ENCODE data around the gene ATR.

The ATR gene

GRCh38 chr3:142492184-142492583 is 86.3 kb downstream of the ATR start:
- H3K27ac Mint-ChIP-seq = no peak overlapping the region
- no peak overlapping the region for H3K4me3 Mint-ChIP-seq
- H3K27me3 Mint-ChIP-seq (ENCODE audit: low read depth) = no peaks in the 10 kb centered on the region
- no peaks in the 10 kb centered on the region for H3K4me1 Mint-ChIP-seq
- H3K36me3 Mint-ChIP-seq (ENCODE audit: low read depth) = peaks cover 54% of the 10 kb centered on the region
- TF ChIP-seq CTCF (IDR thresholded peaks at IDR 0.05; ENCODE audit: unreplicated experiment in 3 of 3) = no peak
- H3K9me3 Mint-ChIP-seq = no peaks in the 10 kb centered on the region

- Mint-ChIP-seq H3K4me3 (no peak overlapping the region), H3K27ac (no peak overlapping the region), H3K4me1 (no peaks in the 10 kb centered on the region), H3K27me3 (ENCODE audit: low read depth) (no peaks in the 10 kb centered on the region), H3K9me3 (no peaks in the 10 kb centered on the region), H3K36me3 (ENCODE audit: low read depth) (peaks cover 57% of the 10 kb centered on the region)
- TF ChIP-seq CTCF (IDR thresholded peaks at IDR 0.05; ENCODE audit: unreplicated experiment in 3 of 3) = no peak
These were observed 88.8 kb downstream of the ATR start for GRCh38 chr3:142489572-142490323.

GRCh38 chr3:142484912-142485435 is 93.6 kb downstream of the ATR start:
- H3K4me1 Mint-ChIP-seq = no peaks in the 10 kb centered on the region
- H3K4me3 Mint-ChIP-seq = no peak overlapping the region
- TF ChIP-seq CTCF (IDR thresholded peaks at IDR 0.05; ENCODE audit: unreplicated experiment in 3 of 3) = no peak
- H3K36me3 Mint-ChIP-seq (ENCODE audit: low read depth) = peaks cover 80% of the 10 kb centered on the region
- no peak overlapping the region for H3K27ac Mint-ChIP-seq
- H3K27me3 Mint-ChIP-seq (ENCODE audit: low read depth) = no peaks in the 10 kb centered on the region
- H3K9me3 Mint-ChIP-seq = peaks cover 27% of the 10 kb centered on the region

- no peak overlapping the region for H3K4me3 Mint-ChIP-seq
- no peaks in the 10 kb centered on the region for H3K27me3 Mint-ChIP-seq (ENCODE audit: low read depth)
- no peak for TF ChIP-seq CTCF (IDR thresholded peaks at IDR 0.05; ENCODE audit: unreplicated experiment in 3 of 3)
- peaks cover 78% of the 10 kb centered on the region for H3K36me3 Mint-ChIP-seq (ENCODE audit: low read depth)
- H3K27ac Mint-ChIP-seq = no peak overlapping the region
- no peaks in the 10 kb centered on the region for H3K4me1 Mint-ChIP-seq
- peaks cover 52% of the 10 kb centered on the region for H3K9me3 Mint-ChIP-seq
These were observed 97.3 kb downstream of the ATR start for GRCh38 chr3:142481196-142481595.

GRCh38 chr3:142470826-142471225 is 107.7 kb downstream of the ATR start:
- Mint-ChIP-seq H3K4me1 (no peaks in the 10 kb centered on the region), H3K4me3 (no peak overlapping the region), H3K36me3 (ENCODE audit: low read depth) (peaks cover 24% of the 10 kb centered on the region), H3K27me3 (ENCODE audit: low read depth) (no peaks in the 10 kb centered on the region), H3K27ac (no peak overlapping the region), H3K9me3 (peaks cover 17% of the 10 kb centered on the region)
- no peak for TF ChIP-seq CTCF (IDR thresholded peaks at IDR 0.05; ENCODE audit: unreplicated experiment in 3 of 3)

- H3K4me3 Mint-ChIP-seq = no peak overlapping the region
- no peak for TF ChIP-seq CTCF (IDR thresholded peaks at IDR 0.05; ENCODE audit: unreplicated experiment in 3 of 3)
- no peaks in the 10 kb centered on the region for H3K27me3 Mint-ChIP-seq (ENCODE audit: low read depth)
- H3K36me3 Mint-ChIP-seq (ENCODE audit: low read depth) = peaks cover 15% of the 10 kb centered on the region
- H3K27ac Mint-ChIP-seq = no peak overlapping the region
- peaks cover 5% of the 10 kb centered on the region for H3K9me3 Mint-ChIP-seq
- H3K4me1 Mint-ChIP-seq = no peaks in the 10 kb centered on the region
These were observed 110.1 kb downstream of the ATR start for GRCh38 chr3:142468456-142468855.
